Measurements from ENCODE around the gene SPAG4. TPM values are rescaled to one million over a fixed set of nuclear protein-coding genes. Genes with fewer than 3 reads are reported as not detected.

Gene SPAG4
- total RNA-seq, 1 donor from 2014 or later = 1.2 TPM

- H3K9ac ChIP-seq (ENCODE audit: low read length) = no peak overlapping the region
- H3K36me3 Mint-ChIP-seq (ENCODE audit: low read depth, unreplicated experiment) = peaks cover 2% of the 10 kb centered on the region
- H3K9me3 ChIP-seq (ENCODE audit: insufficient read depth, low read depth, low read length) = no peaks in the 10 kb centered on the region
- peaks cover 6% of the 10 kb centered on the region for H3K9me3 Mint-ChIP-seq (ENCODE audit: unreplicated experiment)
- H3K27ac Mint-ChIP-seq (ENCODE audit: unreplicated experiment) = no peak overlapping the region
- FAIRE-seq = no peak
- no peak overlapping the region for H3K4me3 Mint-ChIP-seq (ENCODE audit: unreplicated experiment)
- no peaks in the 10 kb centered on the region for H4K20me1 ChIP-seq (ENCODE audit: insufficient read depth, low read length)
- peaks cover under 1% of the 10 kb centered on the region for H3K27me3 ChIP-seq (ENCODE audit: insufficient read depth, low read length)
- H3K4me3 ChIP-seq (ENCODE audit: insufficient read depth, low read depth, low read length) = no peak overlapping the region
- TF ChIP-seq CTCF (IDR thresholded peaks at IDR 0.05; ENCODE audit: insufficient read depth, low read depth, low read length) (no peak), EZH2 (IDR thresholded peaks at IDR 0.05; ENCODE audit: insufficient read depth, low read length) (no peak)
- H3K79me2 ChIP-seq (ENCODE audit: insufficient read depth, low read length) = no peaks in the 10 kb centered on the region
- no peaks in the 10 kb centered on the region for H3K4me1 ChIP-seq (ENCODE audit: insufficient read depth, low read length)
- H3K27me3 Mint-ChIP-seq (ENCODE audit: low read depth, unreplicated experiment) = peaks cover 2% of the 10 kb centered on the region
- DNase-seq (ENCODE audit: low read depth) = no peak
- no peak overlapping the region for H3K27ac ChIP-seq (ENCODE audit: low read depth, low read length)
- H2AFZ ChIP-seq (ENCODE audit: low read depth, low read length) = no peak overlapping the region
- H3K36me3 ChIP-seq (ENCODE audit: insufficient read depth, low read length) = no peaks in the 10 kb centered on the region
- H3K4me2 ChIP-seq (ENCODE audit: low read length) = no peak overlapping the region
- H3K4me1 Mint-ChIP-seq (ENCODE audit: low read depth, unreplicated experiment) = no peaks in the 10 kb centered on the region
These were observed 33.5 kb upstream of the SPAG4 start for GRCh38 chr20:35582131-35582530.

GRCh38 chr20:35582741-35583404 is 32.8 kb upstream of the SPAG4 start:
- no peaks in the 10 kb centered on the region for H3K36me3 ChIP-seq (ENCODE audit: insufficient read depth, low read length)
- no peak overlapping the region for H3K27ac ChIP-seq (ENCODE audit: low read depth, low read length)
- FAIRE-seq (no peak), DNase-seq (ENCODE audit: low read depth) (no peak)
- H3K4me1 ChIP-seq (ENCODE audit: insufficient read depth, low read length) = no peaks in the 10 kb centered on the region
- no peak overlapping the region for H3K4me2 ChIP-seq (ENCODE audit: low read length)
- H3K27me3 ChIP-seq (ENCODE audit: insufficient read depth, low read length) = no peaks in the 10 kb centered on the region
- no peak for TF ChIP-seq EZH2 (IDR thresholded peaks at IDR 0.05; ENCODE audit: insufficient read depth, low read length)
- no peak for TF ChIP-seq CTCF (IDR thresholded peaks at IDR 0.05; ENCODE audit: insufficient read depth, low read depth, low read length)
- Mint-ChIP-seq H3K4me1 (ENCODE audit: low read depth, unreplicated experiment) (no peaks in the 10 kb centered on the region), H3K27ac (ENCODE audit: unreplicated experiment) (no peak overlapping the region), H3K4me3 (ENCODE audit: unreplicated experiment) (no peak overlapping the region), H3K27me3 (ENCODE audit: low read depth, unreplicated experiment) (peaks cover 2% of the 10 kb centered on the region), H3K36me3 (ENCODE audit: low read depth, unreplicated experiment) (peaks cover 2% of the 10 kb centered on the region), H3K9me3 (ENCODE audit: unreplicated experiment) (peaks cover 6% of the 10 kb centered on the region)
- no peak overlapping the region for H3K4me3 ChIP-seq (ENCODE audit: insufficient read depth, low read depth, low read length)
- H4K20me1 ChIP-seq (ENCODE audit: insufficient read depth, low read length) = no peaks in the 10 kb centered on the region
- H3K79me2 ChIP-seq (ENCODE audit: insufficient read depth, low read length) = no peaks in the 10 kb centered on the region
- no peak overlapping the region for H3K9ac ChIP-seq (ENCODE audit: low read length)
- H3K9me3 ChIP-seq (ENCODE audit: insufficient read depth, low read depth, low read length) = no peaks in the 10 kb centered on the region
- H2AFZ ChIP-seq (ENCODE audit: low read depth, low read length) = no peak overlapping the region

All from astrocyte (in vitro differentiated cells and primary cell).